Right atrium auricular region (tissue), 2 donors: Measurements from ENCODE around the gene DISP2. TPM values are rescaled to one million over a fixed set of nuclear protein-coding genes. Genes with fewer than 3 reads are reported as not detected.
A peak's percentile ranks its signal among the peaks of the same experiment; 100 is the strongest.

ENCODE experiments used
- DNase-seq: peaks from one replicate; pipeline ENCODE4 v3.0.0-alpha.2; 2019; ENCODE audit warnings: low spot score
- H3K27ac ChIP-seq, 2 donors: fragments of 200-600 bp; sonication (generic); 1 replicate in 1 of 2; 2 replicates in 1 of 2; pipeline ENCODE4 v1.5.1; 2016 to 2019
- H3K27me3 ChIP-seq, 2 donors: fragments of 200-600 bp; sonication (generic); one replicate each; pipeline versions ENCODE4 v1.5.1 to v1.6.0; 2017 to 2019
- H3K36me3 ChIP-seq: fragments of 200-600 bp; sonication (generic); one replicate; pipeline ENCODE4 v1.5.1; 2016
- H3K4me1 ChIP-seq, 2 donors: fragments of 200-600 bp; sonication (generic); one replicate each; pipeline versions ENCODE4 v1.5.1 to v1.6.0; 2017 to 2019
- H3K4me3 ChIP-seq, 2 donors: fragments of 200-600 bp; sonication (generic); 1 replicate in 1 of 2; 2 replicates in 1 of 2; pipeline ENCODE4 v1.5.1; 2017 to 2019; ENCODE audit warnings: mild to moderate bottlenecking in 1 of 2, moderate library complexity in 1 of 2
- H3K9me3 ChIP-seq, 2 donors: fragments of 200-600 bp; sonication (generic); one replicate each; pipeline ENCODE4 v1.5.1; 2019
- CTCF ChIP-seq, 2 donors: fragments of 200-600 bp; sonication (generic); IDR thresholded peaks; one replicate each; pipeline ENCODE4 v1.5.1; 2019; ENCODE audit warnings: antibody characterized with exemption in 2 of 2
- total RNA-seq, 2 donors: library from RNA; depleted of rRNA; stranded (reverse); fragments of >200 nt; gene quantifications; one replicate each; pipeline ENCODE4 v1.1.0, GENCODE V29; 2016

DISP2 gene
- total RNA-seq, 2 donors from 2014 or later = 0.11 to 0.20 TPM

- no peak for TF ChIP-seq CTCF (IDR thresholded peaks at IDR 0.05)
- no peak overlapping the region for H3K4me3 ChIP-seq
- peaks cover 0 to 30% of the 10 kb centered on the region in 2 donors for H3K4me1 ChIP-seq
- no peaks in the 10 kb centered on the region for H3K9me3 ChIP-seq
- DNase-seq = no peak
- no peaks in the 10 kb centered on the region for H3K27me3 ChIP-seq
- peak overlapping the region in 1 of 2 donors; percentile 67 for H3K27ac ChIP-seq
- no peaks in the 10 kb centered on the region for H3K36me3 ChIP-seq
These were observed 22.6 kb downstream of the DISP2 start for GRCh38 chr15:40380636-40381035.

- Histone ChIP-seq H3K4me3 (no peak overlapping the region), H3K4me1 (peaks cover 0 to 30% of the 10 kb centered on the region in 2 donors), H3K9me3 (no peaks in the 10 kb centered on the region), H3K27ac (peak overlapping the region; percentile 2 to 75), H3K27me3 (no peaks in the 10 kb centered on the region), H3K36me3 (peaks cover 6% of the 10 kb centered on the region)
- no peak for TF ChIP-seq CTCF (IDR thresholded peaks at IDR 0.05)
- no peak for DNase-seq
These were observed 24.0 kb downstream of the DISP2 start for GRCh38 chr15:40381818-40382529.

- peak within 1 kb of the TSS; percentile 2 to 75 for H3K27ac ChIP-seq
- peak in 1 of 2 donors; percentile 16 for TF ChIP-seq CTCF (IDR thresholded peaks at IDR 0.05)
- peaks cover 14% of the 10 kb centered on the region for H3K36me3 ChIP-seq
- DNase-seq = peak; percentile 94
- H3K27me3 ChIP-seq = no peaks in the 10 kb centered on the region
- no peaks in the 10 kb centered on the region for H3K9me3 ChIP-seq
- H3K4me3 ChIP-seq = peak within 1 kb of the TSS; percentile 65 to 88
- H3K4me1 ChIP-seq = peaks cover 0 to 30% of the 10 kb centered on the region in 2 donors
These were observed 24.8 kb downstream of the DISP2 start, which contains the start of gene KNSTRN for GRCh38 chr15:40382580-40383456. KNSTRN (plus strand) TSS chr15:40382721; CDS start chr15:40382836, 115 bp downstream.

- Histone ChIP-seq H3K36me3 (peaks cover 14% of the 10 kb centered on the region), H3K27me3 (no peaks in the 10 kb centered on the region), H3K9me3 (no peaks in the 10 kb centered on the region), H3K4me3 (no peak overlapping the region), H3K27ac (no peak overlapping the region), H3K4me1 (peaks cover 0 to 16% of the 10 kb centered on the region in 2 donors)
- TF ChIP-seq CTCF (IDR thresholded peaks at IDR 0.05) = no peak
- no peak for DNase-seq
These were observed 28.5 kb downstream of the DISP2 start for GRCh38 chr15:40386480-40386879.

GRCh38 chr15:40388941-40389823 is 31.2 kb downstream of the DISP2 start:
- TF ChIP-seq CTCF (IDR thresholded peaks at IDR 0.05) = no peak

More at GRCh38 chr15:40388941-40389823, 31.2 kb downstream of the DISP2 start:
- Histone ChIP-seq H3K4me1 (no peaks in the 10 kb centered on the region), H3K27me3 (no peaks in the 10 kb centered on the region), H3K27ac (no peak overlapping the region), H3K4me3 (no peak overlapping the region), H3K9me3 (no peaks in the 10 kb centered on the region), H3K36me3 (peaks cover 28% of the 10 kb centered on the region)
- DNase-seq = no peak
